ENCODE results near the gene GAN.

- TF ChIP-seq CTCF (IDR thresholded peaks at IDR 0.05), result no peak
- no peak for TF ChIP-seq POLR2A (IDR thresholded peaks at IDR 0.05)
These were observed 6.3 kb downstream of the GAN start for GRCh38 chr16:81321039-81321438.
